HepG2 (cell line): ENCODE results near the gene DUSP9. TPM values are rescaled to one million over a fixed set of nuclear protein-coding genes. Genes with fewer than 3 reads are reported as not detected.

Experiments used
- CEBPB ChIP-seq: IDR thresholded peaks from 2 replicates; pipeline ENCODE4 v1.6.1; 2011; ENCODE audit warnings: low read depth, low read length, improper control_type of control experiment, borderline replicate concordance
- ESRRA ChIP-seq: sonication (generic); formaldehyde crosslinking; IDR thresholded peaks from 2 replicates; pipeline ENCODE4 v1.5.1; 2020; ENCODE audit warnings: mild to moderate bottlenecking, low read depth, missing genetic modification reagents
- FOXO1 ChIP-seq: sonication (generic); formaldehyde crosslinking; IDR thresholded peaks from 2 replicates; pipeline ENCODE4 v1.4.0; 2020; ENCODE audit warnings: missing genetic modification reagents
- MTF2 ChIP-seq: sonication (generic); formaldehyde crosslinking; IDR thresholded peaks from 2 replicates; pipeline ENCODE4 v1.5.0; 2020; ENCODE audit warnings: missing genetic modification reagents, borderline replicate concordance
- NFIB ChIP-seq: sonication (generic); formaldehyde crosslinking; IDR thresholded peaks from 2 replicates; pipeline ENCODE4 v1.9.0; 2021; ENCODE audit warnings: missing genetic modification reagents, mild to moderate bottlenecking, borderline replicate concordance
- PITX1 ChIP-seq: sonication (generic); formaldehyde crosslinking; IDR thresholded peaks from 2 replicates; pipeline ENCODE4 v1.5.1; 2020; ENCODE audit warnings: mild to moderate bottlenecking, missing genetic modification reagents
- SMAD3 ChIP-seq: sonication (generic); formaldehyde crosslinking; IDR thresholded peaks from 2 replicates; pipeline ENCODE4 v1.4.0; 2020; ENCODE audit warnings: missing genetic modification reagents
- ZNF292 ChIP-seq: sonication (generic); formaldehyde crosslinking; IDR thresholded peaks from 2 replicates; pipeline ENCODE4 v1.8.1; 2022; ENCODE audit warnings: mild to moderate bottlenecking, low read depth, missing genetic modification reagents, borderline replicate concordance
- ZNF34 ChIP-seq: sonication (generic); formaldehyde crosslinking; IDR thresholded peaks from 2 replicates; pipeline ENCODE4 v1.4.0; 2020; ENCODE audit warnings: mild to moderate bottlenecking, missing genetic modification reagents, borderline replicate concordance
- ZNF552 ChIP-seq: sonication (generic); formaldehyde crosslinking; IDR thresholded peaks from 2 replicates; pipeline ENCODE4 v1.9.0; 2022; ENCODE audit warnings: missing genetic modification reagents, mild to moderate bottlenecking, borderline replicate concordance
- ZNF772 ChIP-seq: sonication (generic); formaldehyde crosslinking; IDR thresholded peaks from 2 replicates; pipeline ENCODE4 v1.5.0; 2020; ENCODE audit warnings: mild to moderate bottlenecking, missing genetic modification reagents
- polyA plus RNA-seq, 8 experiments: library from polyadenylated mRNA; depleted of rRNA in 3 of 8; stranded (reverse) in 7 of 8; unstranded in 1 of 8; fragments of >200 nt; fragmentation: Illumina TruSeq in 4 of 8; extraction: Trizol in 4 of 8; gene quantifications; 2 replicates each; pipeline versions ENCODE4 v1.2.1 to v1.2.3, GENCODE V29; 2011 to 2016; ENCODE audit warnings: low read depth in 4 of 8, missing spikeins in 1 of 8, mixed read lengths in 1 of 8; ENCODE audit not compliant: insufficient read depth in 1 of 8
- total RNA-seq, 5 experiments: library from RNA; depleted of rRNA; stranded (reverse); fragments of >200 nt; fragmentation: Illumina TruSeq; extraction: Trizol; gene quantifications; 2 replicates each; pipeline ENCODE4 v1.2.3, GENCODE V29; 2016; ENCODE audit warnings: low read depth in 1 of 5
- TF ChIP-seq, protein P1 (sequence below): sonication (generic); formaldehyde crosslinking; IDR thresholded peaks from 2 replicates; pipeline ENCODE4 v1.8.1; 2023; ENCODE audit warnings: missing genetic modification reagents, inconsistent platforms, borderline replicate concordance
- TF ChIP-seq, protein P2 (sequence below): IDR thresholded peaks from 2 replicates; pipeline ENCODE4 v1.6.1; 2016; ENCODE audit warnings: missing genetic modification reagents, missing compliant biosample characterization

DUSP9 gene
- total and polyA plus RNA-seq, 2 of the 13 experiments (the other 11 are each of a cell fraction or from before 2014, with no cell fraction given): 235 to 435 TPM

DNA sequence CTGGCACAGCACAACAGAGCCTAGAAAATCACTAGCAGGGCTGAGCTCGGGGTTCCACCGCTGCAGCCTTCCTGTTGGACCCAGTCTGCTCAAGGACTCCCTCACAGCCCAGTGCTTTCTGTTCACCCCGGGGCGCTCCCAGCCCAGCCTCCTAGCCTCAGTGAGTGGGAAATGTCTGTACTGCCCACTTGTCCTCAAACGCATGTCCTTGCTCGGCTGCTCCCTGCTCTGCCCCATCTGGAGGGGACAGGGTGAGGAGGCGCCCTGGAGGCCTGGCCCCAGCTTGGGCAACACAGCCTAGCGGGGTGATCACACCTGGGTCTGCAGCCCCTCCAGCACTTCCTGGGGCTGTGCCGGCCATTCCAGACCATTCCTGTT, 36.2 kb upstream of the DUSP9 start (continued):
- TF ChIP-seq NFIB (CRISPR knock-in tag): no peak
- TF ChIP-seq ZNF552 (CRISPR knock-in tag): no peak
- TF ChIP-seq SMAD3 (CRISPR knock-in tag): no peak
- no peak for TF ChIP-seq ZNF292 (CRISPR knock-in tag)
- TF ChIP-seq ZNF34 (CRISPR knock-in tag): no peak
- TF ChIP-seq ESRRA (CRISPR knock-in tag): 0 out of 2 replicates have a peak, but pooled peaks have one; percentile 18
- TF ChIP-seq CEBPB: no peak
- TF ChIP-seq FOXO1 (CRISPR knock-in tag): no peak
- TF ChIP-seq, protein P1, sequence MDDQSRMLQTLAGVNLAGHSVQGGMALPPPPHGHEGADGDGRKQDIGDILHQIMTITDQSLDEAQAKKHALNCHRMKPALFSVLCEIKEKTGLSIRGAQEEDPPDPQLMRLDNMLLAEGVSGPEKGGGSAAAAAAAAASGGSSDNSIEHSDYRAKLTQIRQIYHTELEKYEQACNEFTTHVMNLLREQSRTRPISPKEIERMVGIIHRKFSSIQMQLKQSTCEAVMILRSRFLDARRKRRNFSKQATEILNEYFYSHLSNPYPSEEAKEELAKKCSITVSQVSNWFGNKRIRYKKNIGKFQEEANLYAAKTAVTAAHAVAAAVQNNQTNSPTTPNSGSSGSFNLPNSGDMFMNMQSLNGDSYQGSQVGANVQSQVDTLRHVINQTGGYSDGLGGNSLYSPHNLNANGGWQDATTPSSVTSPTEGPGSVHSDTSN (CRISPR knock-in tag): no peak
- TF ChIP-seq MTF2 (CRISPR knock-in tag): no peak
- TF ChIP-seq PITX1 (CRISPR knock-in tag): no peak
- TF ChIP-seq, protein P2, sequence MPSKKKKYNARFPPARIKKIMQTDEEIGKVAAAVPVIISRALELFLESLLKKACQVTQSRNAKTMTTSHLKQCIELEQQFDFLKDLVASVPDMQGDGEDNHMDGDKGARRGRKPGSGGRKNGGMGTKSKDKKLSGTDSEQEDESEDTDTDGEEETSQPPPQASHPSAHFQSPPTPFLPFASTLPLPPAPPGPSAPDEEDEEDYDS: no peak
- TF ChIP-seq ZNF772 (CRISPR knock-in tag): no peak
